Osteocyte (in vitro differentiated cells): ENCODE data around the gene PCARE. TPM values are rescaled to one million over a fixed set of nuclear protein-coding genes. Genes with fewer than 3 reads are reported as not detected.
A peak's percentile ranks its signal among the peaks of the same experiment; 100 is the strongest.
"Not testable (repeated sequence)": the region's sequence is repeated elsewhere in the genome, so short reads cannot be mapped to it uniquely, and the experiment has no call there.

Experiments used
- DNase-seq: peaks from one replicate; pipeline ENCODE4 v3.0.0; 2021; ENCODE audit warnings: mixed read lengths; ENCODE audit not compliant: unreplicated experiment; ENCODE audit errors: extremely low spot score
- H3K27ac Mint-ChIP-seq: one replicate; pipeline ENCODE4 v1.8.0; 2021; ENCODE audit warnings: mild to moderate bottlenecking, mixed read lengths; ENCODE audit not compliant: unreplicated experiment
- H3K27me3 Mint-ChIP-seq: one replicate; pipeline ENCODE4 v1.8.0; 2021; ENCODE audit warnings: mixed read lengths; ENCODE audit not compliant: unreplicated experiment
- H3K36me3 Mint-ChIP-seq: one replicate; pipeline ENCODE4 v1.8.0; 2021; ENCODE audit warnings: mixed read lengths; ENCODE audit not compliant: unreplicated experiment
- H3K4me1 Mint-ChIP-seq: one replicate; pipeline ENCODE4 v1.8.0; 2021; ENCODE audit warnings: mixed read lengths; ENCODE audit not compliant: unreplicated experiment
- H3K4me3 Mint-ChIP-seq: one replicate; pipeline ENCODE4 v1.8.0; 2021; ENCODE audit warnings: mild to moderate bottlenecking, moderate library complexity, mixed read lengths; ENCODE audit not compliant: unreplicated experiment
- H3K9me3 Mint-ChIP-seq: one replicate; pipeline ENCODE4 v1.8.0; 2021; ENCODE audit warnings: mixed read lengths; ENCODE audit not compliant: unreplicated experiment
- CTCF ChIP-seq: fragments of 200-600 bp; sonication (generic); IDR thresholded peaks from 2 replicates; pipeline ENCODE4 v1.5.0; 2021; ENCODE audit warnings: antibody characterized with exemption, mild to moderate bottlenecking, moderate library complexity
- total RNA-seq: library from RNA; stranded (reverse); gene quantifications from 2 replicates; pipeline ENCODE4 v1.2.1, GENCODE V29; 2021

The PCARE gene
- total RNA-seq, 1 donor from 2014 or later: not detected

GRCh38 chr2:29113027-29113686 lies 38.8 kb upstream of the PCARE start:
- Mint-ChIP-seq H3K36me3 (peaks cover 5% of the 10 kb centered on the region), H3K27ac (no peak overlapping the region), H3K27me3 (no peaks in the 10 kb centered on the region), H3K4me3 (no peak overlapping the region), H3K4me1 (peaks cover 43% of the 10 kb centered on the region), H3K9me3 (no peaks in the 10 kb centered on the region)
- no peak for TF ChIP-seq CTCF
- no peak for DNase-seq

GRCh38 chr2:29112379-29112778 lies 38.1 kb upstream of the PCARE start:
- H3K27ac Mint-ChIP-seq: no peak overlapping the region
- TF ChIP-seq CTCF: no peak
- DNase-seq: no peak

GRCh38 chr2:29110916-29111535 lies 36.7 kb upstream of the PCARE start:
- Mint-ChIP-seq H3K4me1 (peaks cover 27% of the 10 kb centered on the region), H3K36me3 (no peaks in the 10 kb centered on the region), H3K27ac (no peak overlapping the region), H3K4me3 (no peak overlapping the region), H3K27me3 (no peaks in the 10 kb centered on the region), H3K9me3 (no peaks in the 10 kb centered on the region)
- DNase-seq: no peak
- TF ChIP-seq CTCF: no peak

More at GRCh38 chr2:29112379-29112778, 38.1 kb upstream of the PCARE start:
- Mint-ChIP-seq H3K27me3 (no peaks in the 10 kb centered on the region), H3K4me1 (peaks cover 39% of the 10 kb centered on the region), H3K36me3 (peaks cover 1% of the 10 kb centered on the region), H3K4me3 (no peak overlapping the region), H3K9me3 (no peaks in the 10 kb centered on the region)

- DNase-seq: no peak
- Mint-ChIP-seq H3K4me3 (no peak overlapping the region), H3K4me1 (peaks cover 18% of the 10 kb centered on the region), H3K27ac (no peak overlapping the region), H3K9me3 (no peaks in the 10 kb centered on the region), H3K36me3 (no peaks in the 10 kb centered on the region), H3K27me3 (no peaks in the 10 kb centered on the region)
- TF ChIP-seq CTCF: no peak
Observed at GRCh38 chr2:29109246-29109645, 34.9 kb upstream of the PCARE start.

GRCh38 chr2:29108225-29108624 lies 33.9 kb upstream of the PCARE start:
- H3K9me3 Mint-ChIP-seq: no peaks in the 10 kb centered on the region
- no peaks in the 10 kb centered on the region for H3K27me3 Mint-ChIP-seq
- no peak for DNase-seq
- TF ChIP-seq CTCF: no peak
- no peaks in the 10 kb centered on the region for H3K36me3 Mint-ChIP-seq
- H3K4me3 Mint-ChIP-seq: no peak overlapping the region
- peak overlapping the region; percentile 84 for H3K27ac Mint-ChIP-seq
- peaks cover 10% of the 10 kb centered on the region for H3K4me1 Mint-ChIP-seq

GRCh38 chr2:29107547-29107946 lies 33.2 kb upstream of the PCARE start:
- Mint-ChIP-seq H3K4me1 (peaks cover 10% of the 10 kb centered on the region), H3K27ac (peak overlapping the region; percentile 84)
- DNase-seq, H3K4me3 Mint-ChIP-seq, H3K27me3 Mint-ChIP-seq, H3K9me3 Mint-ChIP-seq, H3K36me3 Mint-ChIP-seq: not testable (repeated sequence)
